Mammary microvascular endothelial cell (primary cell): ENCODE data around the gene GYS2. TPM values are rescaled to one million over a fixed set of nuclear protein-coding genes. Genes with fewer than 3 reads are reported as not detected.

Experiments
- total RNA-seq: library from RNA; depleted of rRNA; stranded (reverse); fragments of >200 nt; gene quantifications from 2 replicates; pipeline ENCODE4 v1.2.3, GENCODE V29; 2015

GYS2 gene
- not detected in 2 replicates for total RNA-seq

DNA sequence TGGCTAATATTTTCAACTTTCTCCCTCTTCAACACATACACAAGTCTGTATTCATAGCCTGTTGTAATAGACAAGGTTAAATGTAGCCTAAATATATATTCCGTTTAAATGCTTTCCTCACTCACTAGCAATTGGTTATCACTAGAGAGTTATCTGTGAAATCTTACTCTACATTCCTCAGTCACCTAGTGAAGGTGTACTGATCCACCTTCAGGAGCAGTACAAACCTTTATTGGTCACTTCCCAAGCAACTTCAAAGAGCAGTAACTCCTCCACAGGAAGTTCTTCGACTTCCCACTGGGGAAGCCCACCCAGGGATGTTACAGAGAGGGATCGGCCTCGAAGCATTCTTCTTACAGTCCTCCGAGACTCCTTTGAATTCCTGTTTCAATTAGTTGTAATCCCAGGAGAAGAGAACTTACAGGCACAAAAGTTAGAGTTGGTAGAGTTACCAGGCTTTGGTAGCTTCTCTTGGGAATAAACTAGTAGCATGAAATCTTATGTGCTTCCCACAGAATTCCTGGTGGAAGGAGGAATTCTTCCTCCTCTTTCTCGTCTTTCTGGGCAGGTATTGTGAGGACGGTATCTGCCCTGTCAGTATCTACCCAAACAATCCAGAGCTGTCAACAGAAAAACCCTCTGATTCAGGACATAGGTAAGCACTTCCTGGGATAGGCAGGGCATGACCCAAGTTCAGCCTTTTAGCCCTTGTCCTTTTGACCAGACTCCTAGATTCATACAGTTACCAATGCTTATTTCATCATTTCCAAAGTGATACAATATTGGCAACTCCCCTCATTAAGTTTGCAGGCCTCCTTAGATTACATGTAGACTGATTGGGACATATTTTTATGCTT lies at the start of gene GYS2:
GYS2 (minus strand) TSS at position 603 of the 857 bp plus-strand sequence; CDS start at position 348, 255 bp downstream.

DNA sequence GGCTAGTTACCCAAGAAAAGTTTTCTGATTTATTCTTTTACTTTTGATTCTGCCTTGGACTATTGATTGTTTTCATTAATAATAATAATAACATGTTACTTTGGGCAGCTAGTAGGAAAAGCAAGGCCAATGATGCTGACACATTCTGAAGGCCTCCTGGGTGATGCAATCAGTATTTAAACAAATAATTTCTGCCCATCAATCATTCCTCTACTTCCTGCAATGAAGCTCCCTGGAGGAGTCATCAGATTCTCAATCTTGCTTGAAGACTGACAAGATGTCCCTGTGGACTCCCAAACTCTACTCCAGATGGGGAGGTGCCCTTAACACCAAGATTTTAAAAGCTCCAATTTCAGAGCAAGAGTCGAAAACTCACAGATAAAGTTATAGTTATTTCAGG lies 78.6 kb downstream of the GYS2 start, which contains the start of gene SPX:
SPX (plus strand) TSS at position 244 of the 400 bp plus-strand sequence. CDS start 177 bp downstream, outside the sequence.

DNA sequence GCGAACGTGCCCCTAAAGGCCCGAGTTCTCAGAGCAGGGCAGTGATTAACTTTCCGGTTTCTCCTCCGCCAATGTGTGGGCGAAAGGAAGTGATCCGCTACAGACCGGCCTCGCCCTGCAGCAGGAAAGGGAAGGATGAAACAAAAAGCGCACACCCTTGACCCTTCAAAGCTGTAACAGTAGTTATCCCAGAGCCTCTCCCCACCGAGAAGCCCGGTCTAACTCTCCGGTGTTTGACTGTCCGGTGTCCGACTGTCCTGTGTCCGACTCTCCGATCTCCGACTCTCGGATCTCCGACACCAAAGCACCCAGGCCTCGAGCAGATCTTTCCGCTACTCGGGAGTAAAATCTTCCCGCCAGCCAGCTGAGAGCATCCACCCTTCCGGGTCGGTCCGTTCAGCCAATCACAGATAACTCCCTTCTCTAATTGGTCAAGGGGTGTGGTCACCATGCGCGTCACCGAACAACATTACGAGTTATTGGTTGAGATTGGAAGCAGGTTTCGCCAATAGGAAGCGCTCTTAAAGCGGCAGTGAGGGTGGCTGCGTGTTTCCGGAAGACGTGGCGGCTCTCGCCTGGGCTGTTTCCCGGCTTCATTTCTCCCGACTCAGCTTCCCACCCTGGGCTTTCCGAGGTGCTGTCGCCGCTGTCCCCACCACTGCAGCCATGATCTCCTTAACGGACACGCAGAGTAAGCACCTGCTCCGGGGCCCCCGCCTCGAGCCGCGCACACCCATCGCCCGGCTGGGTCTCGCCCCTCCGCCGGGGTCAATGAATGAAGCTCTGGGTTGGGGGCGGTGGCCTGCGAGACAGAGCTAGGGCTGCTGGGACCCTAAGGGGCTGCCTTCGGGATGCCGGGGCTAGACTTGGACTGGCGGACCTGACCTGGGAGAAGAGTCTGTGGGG lies 103.1 kb downstream of the GYS2 start, which contains the start of the genes GOLT1B and RECQL:
GOLT1B (plus strand) TSS at position 532 of the 906 bp plus-strand sequence; CDS start at position 667, 135 bp downstream.
RECQL (minus strand) TSS at position 378 of the 906 bp plus-strand sequence. CDS start 2,065 bp downstream, outside the sequence.

Other genes starting within 250 kb of the GYS2 start
- gene IAPP, start 231.9 kb downstream of the GYS2 start, total RNA-seq = not detected in 2 replicates
- 8.8 and 13.3 TPM in 2 replicates for gene PYROXD1, start 167.2 kb downstream of the GYS2 start, total RNA-seq
- 79.2 and 83.6 TPM in 2 replicates for gene RECQL, start 103.2 kb downstream of the GYS2 start, total RNA-seq
- 28.6 and 33.6 TPM in 2 replicates for gene GOLT1B, start 103.1 kb downstream of the GYS2 start, total RNA-seq
- not detected in 2 replicates for gene SPX, start 78.6 kb downstream of the GYS2 start, total RNA-seq
- gene LDHB, start 53.0 kb upstream of the GYS2 start, total RNA-seq = 458 and 465 TPM in 2 replicates
- gene KCNJ8, start 169.9 kb upstream of the GYS2 start, total RNA-seq = not detected in 2 replicates